PC-3 (cell line): Measurements from ENCODE around the gene PINLYP. TPM values are rescaled to one million over a fixed set of nuclear protein-coding genes. Genes with fewer than 3 reads are reported as not detected.
A peak's percentile ranks its signal among the peaks of the same experiment; 100 is the strongest.

Experiments used
- ATAC-seq: fragments of 200-7000 bp; cut with Tn5 transposase; 2 replicates; pipeline ENCODE4 v1.9.1; 2020; ENCODE audit warnings: mild to moderate bottlenecking, moderate library complexity
- BruUV-seq: library from RNA; stranded (reverse); fragments of 400-500 nt; replicated peaks from 2 replicates; lab custom pipeline; 2021; lab: Mats Ljungman, UMichigan
- CTCF ChIA-PET: fragments of 300-600 bp; sonication (Branson Sonifier 250); formaldehyde crosslinking; loops from one replicate; lab custom pipeline; 2022; ENCODE audit warnings: antibody characterized with exemption; lab: Charles Lee
- POLR2A ChIA-PET: fragments of 300-600 bp; sonication (Branson Sonifier 250); formaldehyde crosslinking; loops from one replicate; lab custom pipeline; 2022; ENCODE audit warnings: antibody characterized with exemption; ENCODE audit not compliant: unreplicated experiment; lab: Charles Lee
- DNase-seq: peaks from one replicate; pipeline ENCODE4 v3.0.0-alpha.2; 2015
- H2AFZ ChIP-seq: fragments of 300-600 bp; sonication (generic); 2 replicates; pipeline ENCODE4 v1.6.0; 2016; ENCODE audit warnings: antibody characterized with exemption, low read length
- H3F3A ChIP-seq: fragments of 300-600 bp; sonication (generic); one replicate; pipeline ENCODE4 v1.6.0; 2017; ENCODE audit warnings: antibody characterized with exemption, low read length, control low read depth, mild to moderate bottlenecking; ENCODE audit not compliant: unreplicated experiment
- H3K27ac ChIP-seq: fragments of 300-600 bp; sonication (generic); 2 replicates; pipeline ENCODE4 v1.5.1; 2016; ENCODE audit warnings: mild to moderate bottlenecking, low read length
- H3K27me3 ChIP-seq: fragments of 300-600 bp; sonication (generic); 2 replicates; pipeline ENCODE4 v1.6.1; 2016; ENCODE audit warnings: low read length, mixed read lengths
- H3K36me3 ChIP-seq: fragments of 300-600 bp; sonication (generic); 2 replicates; pipeline ENCODE4 v1.6.1; 2016; ENCODE audit warnings: low read depth, mixed run types, low read length, mixed read lengths
- H3K4me1 ChIP-seq: fragments of 300-600 bp; sonication (generic); 2 replicates; pipeline ENCODE4 v1.5.1; 2016; ENCODE audit warnings: low read length; ENCODE audit not compliant: insufficient read depth
- H3K4me2 ChIP-seq: fragments of 300-600 bp; sonication (generic); 2 replicates; pipeline ENCODE4 v1.6.0; 2016; ENCODE audit warnings: low read length
- H3K4me3 ChIP-seq: fragments of 300-600 bp; sonication (generic); 2 replicates; pipeline ENCODE4 v1.5.1; 2016; ENCODE audit warnings: mild to moderate bottlenecking, low read length, mixed read lengths
- H3K79me2 ChIP-seq: fragments of 300-600 bp; sonication (generic); 2 replicates; pipeline ENCODE4 v1.6.1; 2017; ENCODE audit warnings: low read length, mixed read lengths
- H3K9ac ChIP-seq: fragments of 300-600 bp; sonication (generic); 2 replicates; pipeline ENCODE4 v1.6.0; 2016; ENCODE audit warnings: mild to moderate bottlenecking, low read length
- H3K9me2 ChIP-seq: fragments of 300-600 bp; sonication (generic); replicated peaks from 2 replicates; pipeline ENCODE4 v1.6.1; 2016; ENCODE audit warnings: mixed run types, low read length, mixed read lengths
- H3K9me3 ChIP-seq: fragments of 300-600 bp; sonication (generic); 2 replicates; pipeline ENCODE4 v1.6.1; 2016; ENCODE audit warnings: low read length, mixed read lengths
- H4K20me1 ChIP-seq: fragments of 300-600 bp; sonication (generic); 2 replicates; pipeline ENCODE4 v1.6.1; 2016; ENCODE audit warnings: low read length, mixed read lengths
- EZH2 ChIP-seq: fragments of 300-600 bp; sonication (generic); IDR thresholded peaks from one replicate; pipeline ENCODE4 v1.6.1; 2017; ENCODE audit warnings: antibody characterized with exemption, mild to moderate bottlenecking, low read length; ENCODE audit not compliant: unreplicated experiment
- EZH2phosphoT487 ChIP-seq: fragments of 300-600 bp; sonication (generic); IDR thresholded peaks from 2 replicates; pipeline ENCODE4 v1.6.1; 2018; ENCODE audit warnings: mild to moderate bottlenecking, antibody characterized with exemption, low read length, borderline replicate concordance
- intact Hi-C: fragments of 100-400 bp; cut with micrococcal nuclease; formaldehyde crosslinking; loops from 2 replicates; pipeline ENCODE4 v1.9.0; 2023
- total RNA-seq: library from RNA; depleted of rRNA; stranded (reverse); fragments of >200 nt; gene quantifications from 2 replicates; pipeline ENCODE4 v1.2.3, GENCODE V29; 2014
- TF ChIP-seq, protein P1 (sequence below): fragments of 300-600 bp; sonication (generic); conservative IDR thresholded peaks from 2 replicates; pipeline ENCODE4 v1.5.1; 2017; ENCODE audit warnings: antibody characterized with exemption, low read depth, mild to moderate bottlenecking, low read length

The PINLYP gene
- total RNA-seq, 1 experiment from 2014 or later = 0.18 TPM

DNA sequence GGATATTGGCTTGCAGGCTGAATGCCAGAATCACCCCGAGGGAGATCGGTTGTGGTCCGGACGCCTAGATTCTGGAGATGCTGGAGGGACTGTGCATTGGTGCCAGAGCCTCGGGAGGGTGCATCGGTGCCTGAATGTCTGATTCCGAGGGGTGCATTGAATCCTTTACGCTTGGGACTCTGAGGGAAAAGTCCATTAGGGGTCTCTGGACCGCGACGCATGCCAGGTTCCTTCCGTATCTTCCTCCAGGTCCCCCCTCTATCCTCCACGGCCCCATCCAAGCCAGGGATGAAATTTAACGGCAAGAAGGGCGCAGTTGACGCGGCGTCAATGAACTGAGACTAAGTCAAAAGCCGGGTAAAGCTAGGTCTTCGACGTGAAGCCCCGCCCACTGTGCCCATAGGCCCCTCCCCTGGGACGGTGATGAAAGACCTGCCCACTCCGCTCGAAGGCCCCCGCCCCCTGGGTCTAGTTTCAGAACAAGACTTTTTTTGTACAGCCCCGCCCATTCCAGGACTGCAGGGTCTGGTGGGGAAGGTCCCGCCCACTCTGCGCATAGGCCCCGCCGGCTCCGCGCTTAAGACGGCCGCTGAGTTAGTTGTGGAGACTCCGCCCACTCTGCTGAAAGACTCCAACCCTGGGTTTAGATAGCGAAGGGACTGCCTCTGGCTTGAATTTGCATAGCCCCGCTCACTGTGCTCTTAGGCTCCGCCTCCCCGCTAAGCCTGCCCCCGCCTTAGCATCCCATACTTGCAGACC, 41.9 kb upstream of the PINLYP start:
- Histone ChIP-seq H2AFZ (peak overlapping the region; percentile 90), H3K79me2 (no peaks in the 10 kb centered on the region), H3K9me2 (no peaks in the 10 kb centered on the region), H3K9ac (peak overlapping the region; percentile 58; the same call in 1 of the 2 replicates), H3K27ac (peak overlapping the region; percentile 67), H3K4me3 (peak overlapping the region; percentile 69), H3K4me2 (peak overlapping the region; percentile 90), H3K9me3 (no peaks in the 10 kb centered on the region), H4K20me1 (no peaks in the 10 kb centered on the region), H3F3A (no peaks in the 10 kb centered on the region), H3K36me3 (no peaks in the 10 kb centered on the region), H3K4me1 (peaks cover 13% of the 10 kb centered on the region), H3K27me3 (no peaks in the 10 kb centered on the region)
- TF ChIP-seq EZH2 (no peak), EZH2phosphoT487 (no peak)
- TF ChIP-seq, protein P1, sequence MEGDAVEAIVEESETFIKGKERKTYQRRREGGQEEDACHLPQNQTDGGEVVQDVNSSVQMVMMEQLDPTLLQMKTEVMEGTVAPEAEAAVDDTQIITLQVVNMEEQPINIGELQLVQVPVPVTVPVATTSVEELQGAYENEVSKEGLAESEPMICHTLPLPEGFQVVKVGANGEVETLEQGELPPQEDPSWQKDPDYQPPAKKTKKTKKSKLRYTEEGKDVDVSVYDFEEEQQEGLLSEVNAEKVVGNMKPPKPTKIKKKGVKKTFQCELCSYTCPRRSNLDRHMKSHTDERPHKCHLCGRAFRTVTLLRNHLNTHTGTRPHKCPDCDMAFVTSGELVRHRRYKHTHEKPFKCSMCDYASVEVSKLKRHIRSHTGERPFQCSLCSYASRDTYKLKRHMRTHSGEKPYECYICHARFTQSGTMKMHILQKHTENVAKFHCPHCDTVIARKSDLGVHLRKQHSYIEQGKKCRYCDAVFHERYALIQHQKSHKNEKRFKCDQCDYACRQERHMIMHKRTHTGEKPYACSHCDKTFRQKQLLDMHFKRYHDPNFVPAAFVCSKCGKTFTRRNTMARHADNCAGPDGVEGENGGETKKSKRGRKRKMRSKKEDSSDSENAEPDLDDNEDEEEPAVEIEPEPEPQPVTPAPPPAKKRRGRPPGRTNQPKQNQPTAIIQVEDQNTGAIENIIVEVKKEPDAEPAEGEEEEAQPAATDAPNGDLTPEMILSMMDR = no peak
- intact Hi-C loops = loop anchor here (2.0 kb wide), 1 partner anchor 61 kb away; no protein-coding TSS in a partner anchor
- ATAC-seq (peak; percentile 86), DNase-seq (peak; percentile 97)
- ChIA-PET POLR2A (interaction anchor here (0.5 to 1.0 kb wide), 2 partner anchors 135 to 609 kb away, joined by 3 to 15 read pairs; no protein-coding TSS in a partner anchor), CTCF (interaction anchor here (0.9 kb wide), 1 partner anchor 21 kb away, joined by 3 read pairs; no protein-coding TSS in a partner anchor)
- BruUV-seq = no TSS peak

DNA sequence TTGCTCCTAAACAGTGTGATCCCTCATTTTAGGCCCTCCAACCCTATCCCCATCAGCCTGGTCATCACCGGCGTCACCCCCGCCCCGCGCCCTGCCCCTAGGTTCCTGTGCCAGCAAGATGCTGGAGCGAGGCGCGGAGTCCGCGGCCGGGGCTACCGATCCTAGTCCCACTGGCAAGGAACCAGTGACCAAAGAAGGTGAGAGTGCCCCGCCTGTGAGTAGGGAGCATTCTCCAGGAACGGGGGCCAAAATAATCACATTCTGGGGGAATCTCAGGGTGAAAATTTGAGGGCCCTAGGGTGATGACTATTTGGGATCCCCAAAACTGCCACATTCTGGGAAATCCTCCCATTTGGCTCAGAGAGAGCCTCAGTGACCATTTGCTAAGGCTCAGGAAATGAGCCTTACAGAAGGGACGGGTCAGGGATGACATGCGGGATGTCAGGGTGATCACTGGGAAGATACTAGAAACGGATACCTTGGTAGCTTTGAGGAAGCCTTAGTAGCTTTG, 41.2 kb upstream of the PINLYP start:
- H3K9me2 ChIP-seq = no peaks in the 10 kb centered on the region
- H3K27me3 ChIP-seq = no peaks in the 10 kb centered on the region
- H3K79me2 ChIP-seq = no peaks in the 10 kb centered on the region
- H3K4me1 ChIP-seq = peaks cover 13% of the 10 kb centered on the region
- intact Hi-C loops = loop anchor here (2.0 kb wide), 1 partner anchor 60 kb away; no protein-coding TSS in a partner anchor
- ChIA-PET POLR2A (no interaction called here), CTCF (no interaction called here)
- DNase-seq = no peak
- H4K20me1 ChIP-seq = no peaks in the 10 kb centered on the region
- H3K27ac ChIP-seq = no peak overlapping the region
- no peaks in the 10 kb centered on the region for H3K9me3 ChIP-seq
- no peak overlapping the region for H3K9ac ChIP-seq
- no peak for TF ChIP-seq EZH2
- TF ChIP-seq, protein P1 = no peak
- TF ChIP-seq EZH2phosphoT487 = no peak
- H3K4me3 ChIP-seq = peak overlapping the region; percentile 69
- no TSS peak for BruUV-seq
- H2AFZ ChIP-seq = peak overlapping the region; percentile 75
- no peaks in the 10 kb centered on the region for H3F3A ChIP-seq
- ATAC-seq = no peak; the same call in 1 of the 2 replicates
- peaks cover 3% of the 10 kb centered on the region; the same call in 1 of the 2 replicates for H3K36me3 ChIP-seq
- peak overlapping the region; percentile 90 for H3K4me2 ChIP-seq
